GM18951 (cell line): ENCODE data around the gene TOP3A.

Experiments used
- POLR2A ChIP-seq: IDR thresholded peaks from 4 replicates; pipeline ENCODE4 v1.6.1; 2011; ENCODE audit warnings: mild to moderate bottlenecking; ENCODE audit not compliant: insufficient read length, insufficient read depth; ENCODE audit errors: extremely low read depth
- in situ Hi-C: fragments of 300-500 bp; cut with MboI; formaldehyde crosslinking; loops from one replicate; pipeline ENCODE4 v1.12.0; 2022; ENCODE audit warnings: low sequenced_read_pairs, mixed read lengths, inconsistent platforms; ENCODE audit not compliant: unreplicated experiment

Gene TOP3A

GRCh38 chr17:18280766-18281371, 33.9 kb downstream of the TOP3A start:
- in situ Hi-C loops = no loop called here
- TF ChIP-seq POLR2A = no peak

GRCh38 chr17:18280249-18280648, 34.5 kb downstream of the TOP3A start:
- TF ChIP-seq POLR2A = no peak
- in situ Hi-C loops = no loop called here

- in situ Hi-C loops = no loop called here
- TF ChIP-seq POLR2A = no peak
Observed at GRCh38 chr17:18278867-18279266, 35.9 kb downstream of the TOP3A start.

GRCh38 chr17:18277076-18277475, 37.7 kb downstream of the TOP3A start:
- TF ChIP-seq POLR2A = no peak
- in situ Hi-C loops = no loop called here

GRCh38 chr17:18270046-18270931, 44.5 kb downstream of the TOP3A start:
- in situ Hi-C loops = no loop called here
- TF ChIP-seq POLR2A = no peak

- no peak for TF ChIP-seq POLR2A
- in situ Hi-C loops = no loop called here
Observed at GRCh38 chr17:18267927-18268711, 46.7 kb downstream of the TOP3A start.

- no peak for TF ChIP-seq POLR2A
- in situ Hi-C loops = no loop called here
Observed at GRCh38 chr17:18267366-18267765, 47.4 kb downstream of the TOP3A start.

GRCh38 chr17:18263885-18264682, 50.7 kb downstream of the TOP3A start:
- in situ Hi-C loops = no loop called here
- TF ChIP-seq POLR2A = no peak

- in situ Hi-C loops = no loop called here
- no peak for TF ChIP-seq POLR2A
Observed at GRCh38 chr17:18262641-18263040, 52.2 kb downstream of the TOP3A start.

- in situ Hi-C loops = no loop called here
- no peak for TF ChIP-seq POLR2A
Observed at GRCh38 chr17:18262111-18262510, 52.7 kb downstream of the TOP3A start.

- TF ChIP-seq POLR2A = no peak
Observed at GRCh38 chr17:18261659-18262058, 53.1 kb downstream of the TOP3A start.

GRCh38 chr17:18261146-18261515, 53.7 kb downstream of the TOP3A start:
- TF ChIP-seq POLR2A = no peak
- in situ Hi-C loops = no loop called here

More at GRCh38 chr17:18261659-18262058, 53.1 kb downstream of the TOP3A start:
- in situ Hi-C loops = no loop called here
